K562 (cell line): ENCODE results near the gene CTSZ. TPM values are rescaled to one million over a fixed set of nuclear protein-coding genes. Genes with fewer than 3 reads are reported as not detected.

Experiments
- ARID1B ChIP-seq: fragments of 450-650 bp; IDR thresholded peaks from 2 replicates; pipeline ENCODE4 v1.6.1; 2016; ENCODE audit warnings: antibody characterized with exemption, mild to moderate bottlenecking, inconsistent platforms
- ATF3 ChIP-seq, 2 experiments: fragments of 450-650 bp in 1 of 2; sonication (generic) in 1 of 2; formaldehyde crosslinking in 1 of 2; IDR thresholded peaks in 1 of 2; conservative IDR thresholded peaks in 1 of 2; 2 replicates each; pipeline versions ENCODE4 v1.6.1 to v1.8.1; 2016 to 2023; ENCODE audit warnings: mild to moderate bottlenecking in 2 of 2, moderate library complexity in 2 of 2, inconsistent platforms in 1 of 2, missing genetic modification reagents in 1 of 2
- CBFA2T2 ChIP-seq: fragments of 450-650 bp; conservative IDR thresholded peaks from 2 replicates; pipeline ENCODE4 v1.6.1; 2017; ENCODE audit warnings: mild to moderate bottlenecking
- CBFA2T3 ChIP-seq: fragments of 450-650 bp; IDR thresholded peaks from 2 replicates; pipeline ENCODE4 v1.6.1; 2017
- DPF2 ChIP-seq: fragments of 450-650 bp; IDR thresholded peaks from 2 replicates; pipeline ENCODE4 v1.6.1; 2016
- FOSL1 ChIP-seq: fragments of 200-800 bp; sonication (Bioruptor generic); conservative IDR thresholded peaks from 2 replicates; pipeline ENCODE4 v1.6.1; 2016; ENCODE audit warnings: missing genetic modification characterization, missing compliant biosample characterization
- JUND ChIP-seq, 2 experiments: IDR thresholded peaks; 2 replicates in 1 of 2; 3 replicates in 1 of 2; pipeline ENCODE4 v1.6.1; 2011; ENCODE audit warnings: borderline replicate concordance in 2 of 2, low read depth in 2 of 2, low read length in 2 of 2, improper control_type of control experiment in 1 of 2, missing biosample characterization in 1 of 2, missing genetic modification characterization in 1 of 2, missing genetic modification reagents in 1 of 2
- LEF1 ChIP-seq: fragments of 450-650 bp; IDR thresholded peaks from 2 replicates; pipeline ENCODE4 v1.6.1; 2016; ENCODE audit warnings: mild to moderate bottlenecking
- MEF2D ChIP-seq: conservative IDR thresholded peaks from 2 replicates; pipeline ENCODE4 v1.6.1; 2016; ENCODE audit warnings: low read depth, missing genetic modification characterization, missing compliant biosample characterization
- NFRKB ChIP-seq: fragments of 450-650 bp; IDR thresholded peaks from 2 replicates; pipeline ENCODE4 v1.6.1; 2016; ENCODE audit warnings: low read depth
- PBX2 ChIP-seq, 2 experiments: IDR thresholded peaks in 1 of 2; conservative IDR thresholded peaks in 1 of 2; 2 replicates each; pipeline ENCODE4 v1.6.1; 2016; ENCODE audit warnings: low read depth in 2 of 2, mild to moderate bottlenecking in 1 of 2, missing compliant biosample characterization in 1 of 2, missing genetic modification characterization in 1 of 2, moderate library complexity in 1 of 2
- PKNOX1 ChIP-seq: fragments of 450-650 bp; IDR thresholded peaks from 2 replicates; pipeline ENCODE4 v1.6.1; 2016
- ZEB2 ChIP-seq: fragments of 450-650 bp; IDR thresholded peaks from 2 replicates; pipeline ENCODE4 v1.6.1; 2016
- polyA plus RNA-seq, 8 experiments: library from polyadenylated mRNA; depleted of rRNA in 4 of 8; stranded (reverse) in 5 of 8; unstranded in 3 of 8; fragments of >200 nt; fragmentation: Nextera tagmentation in 2 of 8; fragmentation: Illumina TruSeq in 1 of 8; extraction: Ambion mirVana in 2 of 8; extraction: Trizol in 1 of 8; gene quantifications; 2 replicates each; pipeline versions ENCODE4 v1.2.1 to v1.2.3, GENCODE V29; 2011 to 2014; ENCODE audit warnings: inconsistent platforms in 1 of 8, missing spikeins in 1 of 8
- total RNA-seq, 7 experiments: library from RNA; depleted of rRNA in 6 of 7; stranded (reverse); fragments of >200 nt in 6 of 7; fragmentation: Illumina TruSeq in 2 of 7; extraction: Trizol in 2 of 7; gene quantifications; 2 replicates each; pipeline versions ENCODE4 v1.2.1 to v1.2.3, GENCODE V29; 2011 to 2021; ENCODE audit warnings: low replicate concordance in 1 of 7

CTSZ gene
- total and polyA plus RNA-seq, 9 of the 15 experiments (the other 6 are each of a cell fraction or from before 2014, with no cell fraction given), result 1.6 to 143 (median 82.8) TPM

- TF ChIP-seq JUND (IDR thresholded peaks at IDR 0.05; ENCODE audit: borderline replicate concordance, low read depth, low read length), result peak; percentile 67; the same call in 1 of the 2 replicates
- TF ChIP-seq JUND (tag; IDR thresholded peaks at IDR 0.05; ENCODE audit: borderline replicate concordance, low read depth, low read length), result peak; percentile 71; the same call in 2 of the 3 replicates
- TF ChIP-seq ARID1B, result peak; percentile 46; the same call in 1 of the 2 replicates
- TF ChIP-seq FOSL1 (tag), result peak; percentile 79
- TF ChIP-seq PBX2 (CRISPR knock-in tag; IDR thresholded peaks at IDR 0.05; ENCODE audit: low read depth), result no peak
- peak; percentile 30; the same call in 1 of the 2 replicates for TF ChIP-seq PBX2 (tag; conservative IDR thresholded peaks at IDR 0.05; ENCODE audit: low read depth)
- TF ChIP-seq NFRKB, result no peak
- TF ChIP-seq PKNOX1, result 0 out of 2 replicates have a peak, but pooled peaks have one; percentile 28
- peak; percentile 19; the same call in 1 of the 2 replicates for TF ChIP-seq ATF3 (IDR thresholded peaks at IDR 0.05)
- no peak for TF ChIP-seq ATF3 (CRISPR knock-in tag; conservative IDR thresholded peaks at IDR 0.05)
- TF ChIP-seq CBFA2T2, result peak; percentile 28; the same call in 1 of the 2 replicates
- TF ChIP-seq ZEB2, result peak; percentile 77
- peak; percentile 66 for TF ChIP-seq CBFA2T3
- peak; percentile 30; the same call in 1 of the 2 replicates for TF ChIP-seq MEF2D (tag)
- TF ChIP-seq DPF2, result 0 out of 2 replicates have a peak, but pooled peaks have one; percentile 39
- TF ChIP-seq LEF1, result peak; percentile 75; the same call in 1 of the 2 replicates
These were observed 41.1 kb upstream of the CTSZ start (continued) for GRCh38 chr20:59047938-59048680.
